ENCODE measurements around the gene CLSTN3. TPM values are rescaled to one million over a fixed set of nuclear protein-coding genes. Genes with fewer than 3 reads are reported as not detected.

Gene CLSTN3
- total RNA-seq, 2 donors from 2014 or later: 6.1 to 8.3 TPM

DNA sequence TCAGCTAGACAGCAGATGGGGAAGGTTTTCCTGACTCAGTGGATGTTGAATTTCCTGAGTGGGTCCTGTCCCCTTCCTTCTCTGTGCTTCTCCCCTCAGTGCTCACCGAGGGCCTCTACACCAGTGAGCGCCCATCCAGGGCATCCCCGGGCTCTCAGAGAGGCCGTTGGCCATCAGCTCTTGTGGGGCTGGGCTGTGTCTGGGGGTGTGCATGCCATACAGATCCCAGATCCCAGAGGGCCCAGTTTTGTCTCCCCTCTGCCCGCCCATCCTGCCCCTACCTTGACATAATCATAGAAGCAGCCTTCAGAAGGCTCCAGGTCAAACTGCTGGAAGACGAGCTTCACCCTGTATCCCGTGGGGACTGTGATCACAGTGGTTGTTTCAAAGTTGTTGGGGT is 39.0 kb upstream of the CLSTN3 start:
- no peaks in the 10 kb centered on the region for H3K27me3 ChIP-seq
- TF ChIP-seq, protein P1, sequence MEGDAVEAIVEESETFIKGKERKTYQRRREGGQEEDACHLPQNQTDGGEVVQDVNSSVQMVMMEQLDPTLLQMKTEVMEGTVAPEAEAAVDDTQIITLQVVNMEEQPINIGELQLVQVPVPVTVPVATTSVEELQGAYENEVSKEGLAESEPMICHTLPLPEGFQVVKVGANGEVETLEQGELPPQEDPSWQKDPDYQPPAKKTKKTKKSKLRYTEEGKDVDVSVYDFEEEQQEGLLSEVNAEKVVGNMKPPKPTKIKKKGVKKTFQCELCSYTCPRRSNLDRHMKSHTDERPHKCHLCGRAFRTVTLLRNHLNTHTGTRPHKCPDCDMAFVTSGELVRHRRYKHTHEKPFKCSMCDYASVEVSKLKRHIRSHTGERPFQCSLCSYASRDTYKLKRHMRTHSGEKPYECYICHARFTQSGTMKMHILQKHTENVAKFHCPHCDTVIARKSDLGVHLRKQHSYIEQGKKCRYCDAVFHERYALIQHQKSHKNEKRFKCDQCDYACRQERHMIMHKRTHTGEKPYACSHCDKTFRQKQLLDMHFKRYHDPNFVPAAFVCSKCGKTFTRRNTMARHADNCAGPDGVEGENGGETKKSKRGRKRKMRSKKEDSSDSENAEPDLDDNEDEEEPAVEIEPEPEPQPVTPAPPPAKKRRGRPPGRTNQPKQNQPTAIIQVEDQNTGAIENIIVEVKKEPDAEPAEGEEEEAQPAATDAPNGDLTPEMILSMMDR (IDR thresholded peaks at IDR 0.05): no peak
- H3K36me3 ChIP-seq: no peaks in the 10 kb centered on the region
- peak overlapping the region; percentile 67 to 74 for H3K27ac ChIP-seq
- H3K4me3 ChIP-seq: peak overlapping the region; percentile 35 to 50
- no peak for DNase-seq (ENCODE audit: low spot score)
- peaks cover 0 to 32% of the 10 kb centered on the region in 2 donors for H3K4me1 ChIP-seq
- no peaks in the 10 kb centered on the region for H3K9me3 ChIP-seq

DNA sequence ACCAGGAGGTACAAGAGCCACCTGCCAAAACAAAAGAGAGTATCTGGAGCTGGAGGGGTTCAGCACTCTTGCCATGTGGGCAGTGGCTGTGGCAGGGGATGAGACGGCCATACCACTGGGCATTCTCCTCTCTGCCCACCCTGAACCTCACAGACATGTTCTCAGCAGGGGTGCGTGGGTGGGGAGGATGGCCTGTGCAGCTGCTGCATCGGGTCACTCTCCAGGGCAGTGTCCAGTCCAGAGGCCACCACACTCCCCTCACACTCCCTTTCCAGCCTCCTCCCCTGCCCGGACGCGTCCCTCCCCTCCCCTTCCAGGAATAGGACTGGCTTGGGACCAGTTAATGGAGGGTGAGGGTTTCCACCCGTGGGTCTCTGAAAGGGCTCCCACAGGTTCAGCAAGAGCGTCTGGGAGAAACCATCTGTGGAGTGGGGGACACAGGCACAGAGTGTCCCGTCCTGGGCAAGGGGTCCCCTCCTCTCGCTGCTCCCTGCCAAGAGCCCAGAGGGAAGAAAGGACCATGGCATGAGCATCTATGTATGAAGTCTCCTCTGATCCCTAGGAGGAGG is 38.4 kb upstream of the CLSTN3 start:
- H3K4me1 ChIP-seq: peaks cover 0 to 32% of the 10 kb centered on the region in 2 donors
- DNase-seq (ENCODE audit: low spot score): no peak
- TF ChIP-seq, protein P1 (IDR thresholded peaks at IDR 0.05): no peak
- H3K4me3 ChIP-seq: peak overlapping the region; percentile 35 to 50
- H3K9me3 ChIP-seq: no peaks in the 10 kb centered on the region
- H3K27ac ChIP-seq: peak overlapping the region; percentile 67 to 74
- H3K27me3 ChIP-seq: no peaks in the 10 kb centered on the region
- H3K36me3 ChIP-seq: no peaks in the 10 kb centered on the region

DNA sequence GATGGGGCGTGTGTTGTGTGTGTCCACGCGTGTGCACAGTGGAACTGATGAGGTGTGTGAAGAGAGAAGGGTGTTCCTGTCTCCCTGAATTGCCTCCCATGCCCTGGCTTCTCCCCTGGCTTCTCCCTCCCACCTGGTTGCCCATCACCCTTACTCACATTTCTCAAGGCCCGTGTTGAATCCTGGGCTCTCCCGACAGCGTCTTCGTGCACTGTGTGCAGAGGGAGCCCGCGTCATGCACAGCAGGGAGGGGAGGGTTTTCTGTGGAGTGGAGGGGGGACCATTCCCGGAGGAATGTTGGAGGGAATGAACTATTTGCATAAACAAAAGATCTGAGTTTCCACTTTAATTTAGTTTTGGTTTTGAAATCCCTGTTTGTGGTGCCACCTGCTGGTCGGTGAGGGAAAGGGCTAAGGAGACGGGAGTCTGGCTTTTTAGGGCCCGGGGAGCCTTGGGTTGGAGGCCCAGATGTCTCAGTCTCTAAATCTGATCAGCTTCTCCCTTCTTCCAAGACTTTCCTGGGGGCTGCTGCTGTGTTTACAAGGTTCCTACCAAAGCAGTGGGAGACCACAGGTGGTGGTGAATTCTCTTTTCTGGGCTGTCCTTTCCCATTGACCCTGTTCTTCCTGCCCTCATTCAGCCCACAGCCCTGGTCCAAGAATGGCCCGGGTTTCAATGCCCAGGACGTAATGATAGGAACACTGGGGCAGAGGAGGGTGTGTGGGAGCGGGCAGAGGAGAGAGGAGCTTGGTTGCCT is 37.8 kb upstream of the CLSTN3 start, which contains the start of gene C1R:
TSS of gene C1R (minus strand) at position 217 of the 757 bp plus-strand sequence. CDS start at position 160, 57 bp downstream.
- Histone ChIP-seq H3K4me3 (peak within 1 kb of the TSS; percentile 35 to 50), H3K27me3 (no peaks in the 10 kb centered on the region), H3K36me3 (no peaks in the 10 kb centered on the region), H3K27ac (peak within 1 kb of the TSS; percentile 67 to 74), H3K9me3 (no peaks in the 10 kb centered on the region), H3K4me1 (peaks cover 0 to 32% of the 10 kb centered on the region in 2 donors)
- TF ChIP-seq, protein P1 (IDR thresholded peaks at IDR 0.05): peak; percentile 86 to 90
- peak; percentile 90 for DNase-seq (ENCODE audit: low spot score)

DNA sequence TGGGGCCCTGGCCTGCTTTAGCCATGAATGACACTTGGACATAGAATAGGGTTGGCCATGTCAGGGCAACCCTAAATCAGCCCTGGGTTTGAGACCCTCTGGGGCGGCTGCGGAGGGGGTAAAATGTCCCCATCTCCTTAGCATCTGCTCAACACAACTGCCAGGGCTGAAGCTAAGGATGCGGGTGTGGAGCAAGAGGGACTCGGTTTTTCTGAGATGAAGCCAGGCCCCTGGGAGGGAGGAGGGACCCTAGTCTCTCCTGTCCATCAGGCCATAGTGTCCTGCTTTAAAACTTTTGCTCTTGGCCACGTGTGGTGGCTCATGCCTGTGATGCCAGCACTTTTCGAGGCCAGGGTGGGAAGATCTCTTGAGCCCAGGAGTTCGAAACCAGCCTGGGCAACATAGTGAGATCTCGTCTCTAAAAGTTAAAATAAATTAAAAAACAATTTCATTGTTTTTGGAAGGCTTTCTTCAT is 37.1 kb upstream of the CLSTN3 start:
- H3K4me3 ChIP-seq: no peak overlapping the region
- peaks cover 0 to 32% of the 10 kb centered on the region in 2 donors for H3K4me1 ChIP-seq
- H3K27me3 ChIP-seq: no peaks in the 10 kb centered on the region
- DNase-seq (ENCODE audit: low spot score): no peak
- H3K27ac ChIP-seq: peak overlapping the region; percentile 67 to 74
- TF ChIP-seq, protein P1 (IDR thresholded peaks at IDR 0.05): no peak
- no peaks in the 10 kb centered on the region for H3K9me3 ChIP-seq
- no peaks in the 10 kb centered on the region for H3K36me3 ChIP-seq

DNA sequence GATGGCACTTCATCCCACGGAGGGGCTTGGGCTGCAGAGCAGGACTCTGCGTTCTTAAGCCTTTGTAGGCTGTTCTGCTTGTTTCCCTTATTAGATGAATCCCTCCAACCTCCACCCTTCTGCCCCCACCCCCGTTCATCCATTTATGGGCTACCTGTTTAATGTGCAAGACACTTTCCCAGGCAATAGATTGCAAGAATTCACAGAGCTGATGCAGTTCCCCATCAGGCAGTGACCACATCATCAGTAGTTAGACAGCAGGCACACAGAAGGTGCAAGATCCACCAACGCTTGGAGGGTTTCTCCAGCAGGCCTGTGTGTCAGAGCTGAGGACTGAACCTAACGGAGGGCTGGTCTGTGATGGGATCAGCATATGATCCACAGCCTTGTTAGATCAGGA is 36.7 kb upstream of the CLSTN3 start:
- H3K9me3 ChIP-seq: no peaks in the 10 kb centered on the region
- TF ChIP-seq, protein P1 (IDR thresholded peaks at IDR 0.05): no peak
- DNase-seq (ENCODE audit: low spot score): no peak
- peaks cover 0 to 32% of the 10 kb centered on the region in 2 donors for H3K4me1 ChIP-seq
- no peak overlapping the region for H3K4me3 ChIP-seq
- no peak overlapping the region for H3K27ac ChIP-seq
- no peaks in the 10 kb centered on the region for H3K27me3 ChIP-seq
- H3K36me3 ChIP-seq: no peaks in the 10 kb centered on the region
